Measurements from ENCODE around the gene PGLYRP2.
"Not testable (repeated sequence)": the region's sequence is repeated elsewhere in the genome, so short reads cannot be mapped to it uniquely, and the experiment has no call there.

The PGLYRP2 gene

GRCh38 chr19:15498156-15498858, 19.0 kb upstream of the PGLYRP2 start:
- no peak for DNase-seq (ENCODE audit: extremely low read depth, insufficient read length)
- no peak for TF ChIP-seq CTCF (IDR thresholded peaks at IDR 0.05; ENCODE audit: insufficient read depth, low read length, poor library complexity, severe bottlenecking)

GRCh38 chr19:15495151-15495550, 15.8 kb upstream of the PGLYRP2 start:
- DNase-seq (ENCODE audit: extremely low read depth, insufficient read length), result no peak
- Histone ChIP-seq H3K4me3 (replicated peaks; ENCODE audit: low read depth, low read length) (no peak overlapping the region), H3K27me3 (replicated peaks; ENCODE audit: control insufficient read depth, insufficient read depth, low read length) (no peaks in the 10 kb centered on the region), H3K36me3 (ENCODE audit: control insufficient read depth, insufficient read depth, low read length) (no peaks in the 10 kb centered on the region)
- no peak for TF ChIP-seq CTCF (IDR thresholded peaks at IDR 0.05; ENCODE audit: insufficient read depth, low read length, poor library complexity, severe bottlenecking)

More at GRCh38 chr19:15498156-15498858, 19.0 kb upstream of the PGLYRP2 start:
- no peaks in the 10 kb centered on the region for H3K27me3 ChIP-seq (replicated peaks; ENCODE audit: control insufficient read depth, insufficient read depth, low read length)
- no peaks in the 10 kb centered on the region for H3K36me3 ChIP-seq (ENCODE audit: control insufficient read depth, insufficient read depth, low read length)
- no peak overlapping the region for H3K4me3 ChIP-seq (replicated peaks; ENCODE audit: low read depth, low read length)

- no peaks in the 10 kb centered on the region for H3K27me3 ChIP-seq (replicated peaks; ENCODE audit: control insufficient read depth, insufficient read depth, low read length)
- no peak for DNase-seq (ENCODE audit: extremely low read depth, insufficient read length)
- no peak for TF ChIP-seq CTCF (IDR thresholded peaks at IDR 0.05; ENCODE audit: insufficient read depth, low read length, poor library complexity, severe bottlenecking)
- no peak overlapping the region for H3K4me3 ChIP-seq (replicated peaks; ENCODE audit: low read depth, low read length)
- no peaks in the 10 kb centered on the region for H3K36me3 ChIP-seq (ENCODE audit: control insufficient read depth, insufficient read depth, low read length)
Measured at GRCh38 chr19:15488489-15489226, 9.4 kb upstream of the PGLYRP2 start.

- no peak overlapping the region for H3K4me3 ChIP-seq (replicated peaks; ENCODE audit: low read depth, low read length)
- H3K27me3 ChIP-seq (replicated peaks; ENCODE audit: control insufficient read depth, insufficient read depth, low read length), result no peaks in the 10 kb centered on the region
Measured at GRCh38 chr19:15487038-15487437, 7.7 kb upstream of the PGLYRP2 start.

GRCh38 chr19:15485768-15486167, 6.5 kb upstream of the PGLYRP2 start:
- not testable (repeated sequence) for H3K27me3 ChIP-seq (replicated peaks; ENCODE audit: control insufficient read depth, insufficient read depth, low read length); H3K36me3 ChIP-seq (ENCODE audit: control insufficient read depth, insufficient read depth, low read length); DNase-seq (ENCODE audit: extremely low read depth, insufficient read length); H3K4me3 ChIP-seq (replicated peaks; ENCODE audit: low read depth, low read length)

More at GRCh38 chr19:15487038-15487437, 7.7 kb upstream of the PGLYRP2 start:
- no peaks in the 10 kb centered on the region for H3K36me3 ChIP-seq (ENCODE audit: control insufficient read depth, insufficient read depth, low read length)
- DNase-seq (ENCODE audit: extremely low read depth, insufficient read length), result no peak
- no peak for TF ChIP-seq CTCF (IDR thresholded peaks at IDR 0.05; ENCODE audit: insufficient read depth, low read length, poor library complexity, severe bottlenecking)

GRCh38 chr19:15480996-15481395, 1.7 kb upstream of the PGLYRP2 start:
- H3K36me3 ChIP-seq (ENCODE audit: control insufficient read depth, insufficient read depth, low read length); H3K27me3 ChIP-seq (replicated peaks; ENCODE audit: control insufficient read depth, insufficient read depth, low read length); H3K4me3 ChIP-seq (replicated peaks; ENCODE audit: low read depth, low read length): not testable (repeated sequence)

More at GRCh38 chr19:15480996-15481395, 1.7 kb upstream of the PGLYRP2 start:
- not testable (repeated sequence) for DNase-seq (ENCODE audit: extremely low read depth, insufficient read length)

Data from GM06990 (cell line).